K562 (cell line): ENCODE data around the gene TOR1A. TPM values are rescaled to one million over a fixed set of nuclear protein-coding genes. Genes with fewer than 3 reads are reported as not detected.

ENCODE experiments used
- ATAC-seq: fragments of 200-7000 bp; cut with Tn5 transposase; 3 replicates; pipeline ENCODE4 v1.9.1; 2020; ENCODE audit warnings: moderate library complexity
- BruUV-seq: library from RNA; stranded (reverse); fragments of 400-500 nt; replicated peaks from 2 replicates; lab custom pipeline; 2021; lab: Mats Ljungman, UMichigan
- CTCF ChIA-PET: fragments of 300-600 bp; formaldehyde crosslinking; extraction: SDS; loops from one replicate; lab custom pipeline; 2021; ENCODE audit warnings: low intra/inter-chr PET ratio; lab: Yijun Ruan, JAX
- POLR2A ChIA-PET: fragments of 300-600, 350-650 bp; sonication (Branson Sonifier 250); formaldehyde crosslinking; extraction: SDS; loops from one replicate; lab custom pipeline; 2021; ENCODE audit warnings: antibody characterized with exemption, inconsistent platforms; lab: Yijun Ruan, JAX
- DNase-seq, 4 experiments: peaks; one replicate each; pipeline versions ENCODE4 v3.0.0 to v3.0.0-alpha.2; 2011 to 2018; ENCODE audit warnings: low spot score in 3 of 4, mixed read lengths in 3 of 4; ENCODE audit errors: extremely low read depth in 1 of 4
- FAIRE-seq: peaks from 2 replicates; lab custom pipeline; 2011; peaks lifted over from hg19 to GRCh38; lab: Jason Lieb, UNC
- H2AFZ ChIP-seq: 2 replicates; pipeline ENCODE4 v1.6.0; 2011; ENCODE audit warnings: low read depth, low read length, control low read depth, inconsistent platforms
- H3K27ac ChIP-seq: fragments of 200-600 bp; 3 replicates; pipeline ENCODE4 v1.8.0; 2011; ENCODE audit warnings: low read depth, mild to moderate bottlenecking, control low read depth, inconsistent platforms, low read length, moderate library complexity, mixed read lengths; ENCODE audit errors: extremely low read depth
- H3K27me3 ChIP-seq, 2 experiments: fragments of 300-600 bp in 1 of 2; 2 replicates in 1 of 2; 3 replicates in 1 of 2; pipeline versions ENCODE4 v1.6.0 to v1.8.0; 2011; ENCODE audit warnings: inconsistent platforms in 2 of 2, low read length in 2 of 2, mild to moderate bottlenecking in 1 of 2, mixed read lengths in 1 of 2, moderate library complexity in 1 of 2; ENCODE audit not compliant: control insufficient read depth in 2 of 2, insufficient read depth in 2 of 2
- H3K36me3 ChIP-seq: fragments of 300-600 bp; 3 replicates; pipeline ENCODE4 v1.8.0; 2011; ENCODE audit warnings: mild to moderate bottlenecking, low read length, inconsistent platforms; ENCODE audit not compliant: control insufficient read depth, insufficient read depth
- H3K4me1 ChIP-seq, 2 experiments: fragments of 200-600 bp in 1 of 2; replicated peaks in 1 of 2; 2 replicates in 1 of 2; 3 replicates in 1 of 2; pipeline versions ENCODE4 v1.5.1 to v1.8.0; 2011; ENCODE audit warnings: inconsistent platforms in 2 of 2, low read length in 2 of 2, mild to moderate bottlenecking in 1 of 2, mixed read lengths in 1 of 2, moderate library complexity in 1 of 2; ENCODE audit not compliant: control insufficient read depth in 2 of 2, insufficient read depth in 2 of 2
- H3K4me2 ChIP-seq: 2 replicates; pipeline ENCODE4 v1.6.1; 2011; ENCODE audit warnings: low read length, control low read depth, inconsistent platforms, mixed read lengths; ENCODE audit not compliant: insufficient read depth
- H3K4me3 ChIP-seq: fragments of 200-600 bp; sonication (generic), shearing (Covaris generic); 2 replicates; pipeline ENCODE4 v1.5.1; 2016; ENCODE audit warnings: control low read depth, inconsistent platforms
- H3K79me2 ChIP-seq: fragments of 200-600 bp; 3 replicates; pipeline ENCODE4 v1.8.0; 2011; ENCODE audit warnings: low read length, inconsistent platforms; ENCODE audit not compliant: control insufficient read depth, insufficient read depth
- H3K9ac ChIP-seq, 2 experiments: 2 replicates each; pipeline versions ENCODE4 v1.6.0 to v1.6.1; 2011; ENCODE audit warnings: low read depth in 2 of 2, low read length in 2 of 2, control low read depth in 1 of 2, inconsistent platforms in 1 of 2, mild to moderate bottlenecking in 1 of 2, mixed read lengths in 1 of 2; ENCODE audit not compliant: insufficient read depth in 1 of 2
- H3K9me1 ChIP-seq: one replicate; pipeline ENCODE4 v1.6.0; 2011; ENCODE audit warnings: inconsistent platforms, mild to moderate bottlenecking, low read length, moderate library complexity; ENCODE audit not compliant: control insufficient read depth, insufficient read depth
- H3K9me3 ChIP-seq: replicated peaks from 2 replicates; pipeline ENCODE4 v1.5.1; 2011; ENCODE audit warnings: low read depth, low read length, inconsistent platforms; ENCODE audit not compliant: control insufficient read depth, insufficient read depth
- H4K20me1 ChIP-seq: replicated peaks from 2 replicates; pipeline ENCODE4 v1.6.1; 2011; ENCODE audit warnings: low read length, inconsistent platforms, mixed read lengths; ENCODE audit not compliant: control insufficient read depth, insufficient read depth
- ARID1B ChIP-seq: fragments of 450-650 bp; IDR thresholded peaks from 2 replicates; pipeline ENCODE4 v1.6.1; 2016; ENCODE audit warnings: antibody characterized with exemption, mild to moderate bottlenecking, inconsistent platforms
- EZH2 ChIP-seq: IDR thresholded peaks from 2 replicates; pipeline ENCODE4 v1.6.1; 2012; ENCODE audit warnings: low read depth, mild to moderate bottlenecking, inconsistent platforms, low read length, borderline replicate concordance
- HDAC2 ChIP-seq: fragments of 450-650 bp; IDR thresholded peaks from 2 replicates; pipeline ENCODE4 v1.6.1; 2016; ENCODE audit warnings: mild to moderate bottlenecking
- JUND ChIP-seq, 2 experiments: IDR thresholded peaks; 2 replicates in 1 of 2; 3 replicates in 1 of 2; pipeline ENCODE4 v1.6.1; 2011; ENCODE audit warnings: borderline replicate concordance in 2 of 2, low read depth in 2 of 2, low read length in 2 of 2, improper control_type of control experiment in 1 of 2, missing biosample characterization in 1 of 2, missing genetic modification characterization in 1 of 2, missing genetic modification reagents in 1 of 2
- PHF21A ChIP-seq: fragments of 450-650 bp; IDR thresholded peaks from 2 replicates; pipeline ENCODE4 v1.6.1; 2017; ENCODE audit warnings: low read depth, borderline replicate concordance
- RBFOX2 ChIP-seq: fragments of 200-400 bp; formaldehyde crosslinking; IDR thresholded peaks from 2 replicates; pipeline ENCODE4 v1.6.1; 2017; ENCODE audit warnings: low read depth, mild to moderate bottlenecking, low read length, moderate library complexity
- RUNX1 ChIP-seq: sonication (generic); IDR thresholded peaks from 2 replicates; pipeline ENCODE4 v1.6.1; 2016; ENCODE audit warnings: antibody characterized with exemption, low read depth
- ZNF57 ChIP-seq: fragments of 450-650 bp; formaldehyde crosslinking; IDR thresholded peaks from 2 replicates; pipeline ENCODE4 v1.4.0; 2020; ENCODE audit warnings: mild to moderate bottlenecking, moderate library complexity
- ZNF696 ChIP-seq: fragments of 250-450 bp; sonication (Bioruptor Pico); conservative IDR thresholded peaks from 2 replicates; pipeline ENCODE4 v1.4.0; 2020; ENCODE audit warnings: mild to moderate bottlenecking, moderate library complexity
- ZNF830 ChIP-seq: fragments of 250-450 bp; sonication (Bioruptor Pico); IDR thresholded peaks from 2 replicates; pipeline ENCODE4 v1.5.0; 2021; ENCODE audit warnings: mild to moderate bottlenecking
- WGBS: fragments of 100-300 bp; shearing (Covaris generic); methylation state at CpG from one replicate; pipeline ENCODE4 v1.1.6; 2016; ENCODE audit warnings: low coverage, mixed read lengths; ENCODE audit not compliant: insufficient coverage; ENCODE audit errors: missing lambda C conversion rate; 5-methylcytosine and 5-hydroxymethylcytosine counted together
- in situ Hi-C: fragments of 300-500 bp; cut with MboI; formaldehyde crosslinking; loops from 4 replicates; pipeline ENCODE4 v1.15.0; 2018; ENCODE audit warnings: inconsistent platforms, mixed read lengths
- intact Hi-C: fragments of 100-400 bp; cut with micrococcal nuclease; formaldehyde crosslinking; loops from 2 replicates; pipeline ENCODE4 v1.14.2; 2022
- polyA plus RNA-seq, 8 experiments: library from polyadenylated mRNA; depleted of rRNA in 4 of 8; stranded (reverse) in 5 of 8; unstranded in 3 of 8; fragments of >200 nt; fragmentation: Nextera tagmentation in 2 of 8; fragmentation: Illumina TruSeq in 1 of 8; extraction: Ambion mirVana in 2 of 8; extraction: Trizol in 1 of 8; gene quantifications; 2 replicates each; pipeline versions ENCODE4 v1.2.1 to v1.2.3, GENCODE V29; 2011 to 2014; ENCODE audit warnings: inconsistent platforms in 1 of 8, missing spikeins in 1 of 8
- total RNA-seq, 7 experiments: library from RNA; depleted of rRNA in 6 of 7; stranded (reverse); fragments of >200 nt in 6 of 7; fragmentation: Illumina TruSeq in 2 of 7; extraction: Trizol in 2 of 7; gene quantifications; 2 replicates each; pipeline versions ENCODE4 v1.2.1 to v1.2.3, GENCODE V29; 2011 to 2021; ENCODE audit warnings: low replicate concordance in 1 of 7
- TF ChIP-seq, protein P1 (sequence below): fragments of 150-350 bp; IDR thresholded peaks from 2 replicates; pipeline ENCODE4 v1.6.1; 2014; ENCODE audit warnings: low read depth, mild to moderate bottlenecking, low read length, borderline replicate concordance
- TF ChIP-seq, protein P2 (sequence below), 2 experiments: fragments of 450-650 bp in 1 of 2; sonication (generic) in 1 of 2; formaldehyde crosslinking; conservative IDR thresholded peaks; 2 replicates each; pipeline versions ENCODE4 v1.4.0 to v1.8.1; 2020 to 2022; ENCODE audit warnings: mild to moderate bottlenecking in 1 of 2, missing genetic modification reagents in 1 of 2

Gene TOR1A
- total and polyA plus RNA-seq, 9 of the 15 experiments (the other 6 are each of a cell fraction or from before 2014, with no cell fraction given), result 4.5 to 85.8 (median 51.3) TPM

- peak; percentile 27; the same call in 1 of the 2 replicates for TF ChIP-seq JUND (IDR thresholded peaks at IDR 0.05; ENCODE audit: borderline replicate concordance, low read depth, low read length)
- peak; percentile 49; the same call in 1 of the 3 replicates for TF ChIP-seq JUND (tag; IDR thresholded peaks at IDR 0.05; ENCODE audit: borderline replicate concordance, low read depth, low read length)
- TF ChIP-seq, protein P1, sequence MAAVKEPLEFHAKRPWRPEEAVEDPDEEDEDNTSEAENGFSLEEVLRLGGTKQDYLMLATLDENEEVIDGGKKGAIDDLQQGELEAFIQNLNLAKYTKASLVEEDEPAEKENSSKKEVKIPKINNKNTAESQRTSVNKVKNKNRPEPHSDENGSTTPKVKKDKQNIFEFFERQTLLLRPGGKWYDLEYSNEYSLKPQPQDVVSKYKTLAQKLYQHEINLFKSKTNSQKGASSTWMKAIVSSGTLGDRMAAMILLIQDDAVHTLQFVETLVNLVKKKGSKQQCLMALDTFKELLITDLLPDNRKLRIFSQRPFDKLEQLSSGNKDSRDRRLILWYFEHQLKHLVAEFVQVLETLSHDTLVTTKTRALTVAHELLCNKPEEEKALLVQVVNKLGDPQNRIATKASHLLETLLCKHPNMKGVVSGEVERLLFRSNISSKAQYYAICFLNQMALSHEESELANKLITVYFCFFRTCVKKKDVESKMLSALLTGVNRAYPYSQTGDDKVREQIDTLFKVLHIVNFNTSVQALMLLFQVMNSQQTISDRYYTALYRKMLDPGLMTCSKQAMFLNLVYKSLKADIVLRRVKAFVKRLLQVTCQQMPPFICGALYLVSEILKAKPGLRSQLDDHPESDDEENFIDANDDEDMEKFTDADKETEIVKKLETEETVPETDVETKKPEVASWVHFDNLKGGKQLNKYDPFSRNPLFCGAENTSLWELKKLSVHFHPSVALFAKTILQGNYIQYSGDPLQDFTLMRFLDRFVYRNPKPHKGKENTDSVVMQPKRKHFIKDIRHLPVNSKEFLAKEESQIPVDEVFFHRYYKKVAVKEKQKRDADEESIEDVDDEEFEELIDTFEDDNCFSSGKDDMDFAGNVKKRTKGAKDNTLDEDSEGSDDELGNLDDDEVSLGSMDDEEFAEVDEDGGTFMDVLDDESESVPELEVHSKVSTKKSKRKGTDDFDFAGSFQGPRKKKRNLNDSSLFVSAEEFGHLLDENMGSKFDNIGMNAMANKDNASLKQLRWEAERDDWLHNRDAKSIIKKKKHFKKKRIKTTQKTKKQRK, result no peak
- peak; percentile 55 for TF ChIP-seq ARID1B
Measured at GRCh38 chr9:129823935-129824601, at the start of gene TOR1A (continued).

GRCh38 chr9:129871046-129871445 is 47.1 kb upstream of the TOR1A start:
- no peak overlapping the region for H3K27ac ChIP-seq
- in situ Hi-C loops (no loop called here), intact Hi-C loops (no loop called here)
- 89% methylated on average over 11 of the region's 11 CpGs for WGBS
- CTCF ChIA-PET, result no interaction called here
- no peaks in the 10 kb centered on the region for H3K9me3 ChIP-seq
- no peaks in the 10 kb centered on the region for H3K9me1 ChIP-seq
- no peak for ATAC-seq
- no peaks in the 10 kb centered on the region for H3K27me3 ChIP-seq
- BruUV-seq, result no TSS peak
- FAIRE-seq, result peak; percentile 64
- no peak overlapping the region for H3K4me2 ChIP-seq
- H3K79me2 ChIP-seq, result no peaks in the 10 kb centered on the region
- H3K36me3 ChIP-seq, result peaks cover 91% of the 10 kb centered on the region
- no peaks in the 10 kb centered on the region for H4K20me1 ChIP-seq
- peaks cover 0 to 67% of the 10 kb centered on the region in 2 experiments; a peak in 2 of 5 replicates for H3K4me1 ChIP-seq
- no peak for DNase-seq
- H3K9ac ChIP-seq, result no peak overlapping the region
- no peak overlapping the region for H2AFZ ChIP-seq
- POLR2A ChIA-PET, result interaction anchor here (1.0 to 3.7 kb wide), 2 partner anchors 7 to 8 kb away, joined by 7 to 30 read pairs; no protein-coding TSS in a partner anchor
- H3K4me3 ChIP-seq, result no peak overlapping the region
- no peak for TF ChIP-seq ZNF830
- TF ChIP-seq EZH2, result no peak
- no peak for TF ChIP-seq RBFOX2
- no peak for TF ChIP-seq ZNF57 (CRISPR knock-in tag)
- no peak for TF ChIP-seq HDAC2
- TF ChIP-seq JUND (IDR thresholded peaks at IDR 0.05; ENCODE audit: borderline replicate concordance, low read depth, low read length), result no peak
- TF ChIP-seq JUND (tag; IDR thresholded peaks at IDR 0.05; ENCODE audit: borderline replicate concordance, low read depth, low read length), result no peak
- TF ChIP-seq PHF21A, result no peak
- no peak for TF ChIP-seq RUNX1
- TF ChIP-seq, protein P2, sequence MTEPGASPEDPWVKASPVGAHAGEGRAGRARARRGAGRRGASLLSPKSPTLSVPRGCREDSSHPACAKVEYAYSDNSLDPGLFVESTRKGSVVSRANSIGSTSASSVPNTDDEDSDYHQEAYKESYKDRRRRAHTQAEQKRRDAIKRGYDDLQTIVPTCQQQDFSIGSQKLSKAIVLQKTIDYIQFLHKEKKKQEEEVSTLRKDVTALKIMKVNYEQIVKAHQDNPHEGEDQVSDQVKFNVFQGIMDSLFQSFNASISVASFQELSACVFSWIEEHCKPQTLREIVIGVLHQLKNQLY (CRISPR knock-in tag; conservative IDR thresholded peaks at IDR 0.05), result no peak
- no peak for TF ChIP-seq ZNF696
